ENCODE measurements around the gene RPP14.

RPP14 gene

DNA sequence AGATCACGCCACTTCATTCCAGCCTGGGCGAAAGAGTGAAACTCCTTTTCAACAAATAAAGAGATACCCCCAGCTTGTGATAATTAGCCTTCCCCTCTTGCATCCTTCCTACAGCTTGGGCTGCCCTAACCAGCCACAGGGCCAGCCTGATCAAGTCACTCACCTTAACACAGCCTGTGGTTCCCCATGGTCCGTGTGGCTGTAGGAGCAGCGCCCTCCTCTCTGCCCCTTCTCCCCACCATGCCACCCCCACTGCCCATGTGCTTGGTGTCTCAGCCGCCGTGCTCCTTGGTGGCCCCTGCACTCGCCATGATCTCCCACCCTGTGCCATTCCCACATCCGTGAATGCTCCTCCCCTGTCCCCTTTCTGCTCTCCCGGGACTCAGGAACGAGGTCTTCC lies 13.2 kb upstream of the RPP14 start:
- no peak for DNase-seq

DNA sequence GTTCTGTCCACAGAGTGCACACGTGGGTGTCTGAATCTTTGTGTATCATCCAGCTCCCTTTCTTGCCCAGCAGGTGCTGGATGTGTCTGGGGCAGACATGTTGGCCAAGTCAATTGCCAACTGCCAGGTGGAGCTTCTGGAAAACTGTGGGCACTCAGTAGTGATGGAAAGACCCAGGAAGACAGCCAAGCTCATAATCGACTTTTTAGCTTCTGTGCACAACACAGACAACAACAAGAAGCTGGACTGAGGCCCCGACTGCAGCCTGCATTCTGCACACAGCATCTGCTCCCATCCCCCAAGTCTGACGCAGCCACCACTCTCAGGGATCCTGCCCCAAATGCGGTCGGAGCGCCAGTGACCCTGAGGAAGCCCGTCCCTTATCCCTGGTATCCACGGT lies 12.5 kb upstream of the RPP14 start:
- no peak for DNase-seq

DNA sequence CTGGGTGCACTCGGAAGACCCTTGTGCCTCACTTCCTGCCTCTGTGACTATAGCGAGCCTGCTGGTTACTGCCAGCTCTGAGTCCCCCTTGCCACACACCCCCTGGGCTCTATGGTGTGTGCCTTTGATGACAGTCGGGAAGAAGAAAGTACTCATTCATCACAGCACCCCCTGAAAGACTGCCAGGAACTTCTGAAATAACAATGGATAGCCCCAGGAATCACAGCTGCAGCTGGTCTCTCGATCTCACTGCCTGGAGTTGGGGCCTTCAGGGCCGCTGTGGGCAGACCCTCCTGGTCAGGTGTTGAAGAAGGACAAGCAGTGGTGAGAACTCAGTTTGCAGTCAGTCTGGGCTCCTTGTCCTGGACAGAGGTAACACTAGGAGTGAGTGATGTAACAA lies 9.8 kb upstream of the RPP14 start:
- DNase-seq = no peak

DNA sequence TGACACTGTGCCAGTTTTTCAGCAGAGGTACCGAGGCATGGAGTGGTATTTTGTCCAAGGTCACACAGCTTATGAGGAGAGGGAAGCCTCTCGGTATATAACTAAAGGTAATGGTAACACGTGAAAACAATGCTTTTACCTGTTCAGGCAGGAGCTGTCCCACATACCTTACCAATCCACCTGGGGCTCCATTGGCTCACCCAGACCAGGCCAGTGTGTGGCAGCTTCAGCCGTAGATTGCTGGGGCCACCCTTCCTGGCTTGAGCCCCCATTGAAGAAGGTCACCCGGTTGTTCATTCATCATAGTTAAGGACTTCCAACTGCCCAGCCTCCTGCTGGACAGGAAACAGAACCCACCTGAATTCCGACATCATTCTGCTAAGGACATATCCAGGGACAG lies 9.2 kb upstream of the RPP14 start:
- DNase-seq = no peak

DNA sequence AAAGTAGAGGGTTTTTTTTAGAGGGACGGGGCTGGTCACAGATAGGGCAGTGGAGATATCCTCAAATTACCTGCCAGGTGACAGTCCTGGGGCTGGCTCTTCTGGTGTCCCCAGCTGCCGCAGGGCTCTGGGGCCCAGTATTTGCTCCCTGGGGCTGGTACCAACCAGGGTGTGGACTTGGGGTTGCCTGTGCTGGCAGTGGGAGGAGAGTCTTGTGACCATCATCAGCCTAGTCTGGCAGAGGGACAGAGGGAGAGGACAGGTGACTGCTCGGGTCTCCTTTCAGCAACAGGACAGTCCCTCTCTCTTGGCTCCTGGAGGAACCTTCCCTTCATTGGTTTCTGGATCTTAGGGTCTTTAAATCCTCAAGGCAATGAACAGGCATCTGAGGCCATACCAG lies 7.9 kb upstream of the RPP14 start:
- no peak for DNase-seq

DNA sequence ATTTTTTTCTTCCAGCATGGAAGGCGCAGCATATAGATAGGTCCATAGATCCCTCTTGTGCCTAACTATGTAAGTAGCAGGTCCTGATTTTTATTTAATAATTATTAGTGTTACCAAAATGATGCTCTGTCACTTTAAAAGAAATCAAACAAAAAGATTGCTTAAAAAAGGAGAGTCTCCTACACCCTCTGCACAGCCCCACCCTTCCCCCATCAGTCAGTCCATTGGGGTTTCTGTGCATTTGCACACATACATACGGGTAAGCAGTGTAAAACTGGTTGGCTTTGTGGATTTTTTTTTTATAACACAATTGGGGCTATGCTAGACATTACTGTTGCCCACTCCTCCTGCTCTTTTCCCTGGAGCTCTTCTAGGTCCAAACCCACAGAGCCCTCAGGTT lies 7.0 kb upstream of the RPP14 start:
- no peak for DNase-seq

DNA sequence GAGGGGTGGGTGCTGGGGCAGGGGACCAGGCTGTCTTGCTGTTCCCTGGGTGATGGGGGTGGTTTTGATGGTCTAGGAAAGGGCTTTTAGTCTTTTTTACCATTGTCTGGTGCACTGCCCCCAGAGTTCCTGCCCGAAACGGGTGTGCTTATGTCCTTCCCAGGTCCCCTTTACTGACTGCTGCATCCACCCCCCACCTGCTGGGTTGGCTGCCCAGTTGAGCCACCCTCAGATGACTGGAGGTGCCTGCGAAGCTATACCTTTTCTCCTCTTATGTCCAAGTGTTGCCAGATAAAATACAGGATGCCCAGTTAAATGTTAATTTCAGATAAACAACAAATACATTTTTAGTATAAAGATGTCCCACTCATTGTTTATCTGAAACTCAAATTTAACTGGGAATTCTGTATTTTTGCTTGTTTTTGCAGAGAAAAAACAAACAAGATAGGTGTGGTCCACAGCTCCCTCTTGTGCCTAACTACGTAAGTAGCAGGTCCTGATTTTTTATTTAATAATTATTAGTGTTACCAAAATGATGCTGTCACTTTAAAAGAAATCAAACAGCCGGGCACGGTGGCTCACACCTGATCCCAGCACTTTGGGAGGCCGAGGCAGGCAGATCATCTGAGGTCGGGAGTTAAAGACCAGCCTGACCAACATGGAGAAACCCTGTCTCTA lies 6.1 kb upstream of the RPP14 start:
- DNase-seq = peak; percentile 33

DNA sequence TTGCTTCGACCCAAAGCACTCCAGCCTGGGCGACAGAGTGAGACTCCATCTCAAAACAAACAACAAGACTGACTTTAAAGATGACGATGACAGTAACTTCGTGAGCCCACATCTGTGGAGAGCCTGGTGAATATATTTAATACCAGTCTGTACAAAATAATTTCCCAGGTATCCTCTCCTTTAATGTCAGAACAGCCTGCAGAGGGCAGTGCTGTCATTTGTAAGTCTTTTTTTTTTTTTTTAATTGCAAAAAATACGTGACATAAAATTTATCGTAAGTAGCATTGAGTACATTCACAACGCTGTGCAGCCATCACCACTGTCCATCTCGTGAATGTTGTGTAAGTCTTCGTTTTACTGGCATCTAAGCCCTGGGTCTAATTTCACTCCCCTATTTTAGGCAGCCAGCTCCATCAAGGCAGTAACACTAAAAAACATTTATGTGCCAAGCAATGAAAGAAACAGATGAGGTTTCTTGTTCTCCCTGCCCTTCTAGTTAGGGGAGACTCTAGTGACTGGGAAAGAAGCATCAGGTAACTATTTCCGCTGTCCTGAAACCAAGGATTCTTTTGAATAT lies 1.7 kb downstream of the RPP14 start:
- peak; percentile 48 for DNase-seq

DNA sequence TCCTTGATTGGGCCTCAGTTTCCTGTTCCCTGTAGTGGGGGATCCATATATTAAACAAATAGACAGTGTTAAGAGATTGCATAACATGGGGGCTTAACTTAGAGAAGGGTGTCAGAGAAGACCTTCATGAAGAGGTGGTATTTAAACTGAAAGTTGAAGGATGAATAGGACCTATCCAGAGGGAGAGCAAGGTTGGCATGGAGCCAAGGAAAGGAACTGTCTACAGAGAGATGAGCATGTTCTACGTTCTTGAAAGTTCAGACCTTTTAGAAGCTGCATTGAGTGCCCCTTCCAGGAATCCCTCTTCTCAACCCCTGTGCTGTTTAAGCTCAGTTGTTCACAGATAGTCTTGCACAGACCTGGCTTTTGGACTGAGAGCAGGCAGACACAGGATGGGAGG lies 2.7 kb downstream of the RPP14 start:
- no peak for DNase-seq

DNA sequence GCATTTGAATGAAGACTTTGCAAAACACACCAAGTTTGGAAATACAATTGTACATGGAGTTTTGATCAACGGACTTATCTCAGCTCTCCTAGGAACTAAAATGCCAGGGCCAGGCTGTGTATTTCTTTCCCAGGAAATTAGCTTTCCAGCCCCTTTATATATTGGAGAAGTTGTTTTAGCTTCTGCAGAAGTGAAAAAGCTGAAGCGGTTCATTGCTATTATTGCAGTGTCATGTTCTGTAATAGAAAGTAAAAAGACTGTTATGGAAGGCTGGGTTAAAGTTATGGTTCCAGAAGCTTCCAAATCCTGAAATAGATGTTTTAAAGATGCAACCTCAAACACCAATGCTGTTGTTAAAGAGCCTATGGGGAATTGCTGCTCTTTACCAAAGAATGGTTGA lies 11.8 kb downstream of the RPP14 start:
- DNase-seq = peak; percentile 39

DNA sequence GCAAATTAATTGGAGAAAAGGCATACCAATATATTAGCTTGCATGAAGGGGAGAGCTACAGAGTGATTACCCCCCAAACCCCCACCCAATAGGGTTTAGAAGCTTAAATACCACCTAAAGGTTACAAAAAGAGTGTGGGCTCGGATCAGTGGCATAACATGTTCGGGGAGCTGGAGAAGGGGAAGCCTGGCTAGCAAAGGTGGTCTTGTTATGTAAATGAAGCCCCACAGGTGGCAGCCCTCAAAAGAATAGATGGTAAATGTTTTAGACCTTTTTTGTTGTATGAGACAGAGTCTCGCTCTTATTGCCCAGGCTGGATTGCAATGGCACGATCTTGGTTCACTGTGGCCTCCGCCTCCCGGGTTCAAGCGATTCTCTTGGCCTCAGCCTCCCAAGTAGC lies 15.7 kb downstream of the RPP14 start:
- DNase-seq = no peak

DNA sequence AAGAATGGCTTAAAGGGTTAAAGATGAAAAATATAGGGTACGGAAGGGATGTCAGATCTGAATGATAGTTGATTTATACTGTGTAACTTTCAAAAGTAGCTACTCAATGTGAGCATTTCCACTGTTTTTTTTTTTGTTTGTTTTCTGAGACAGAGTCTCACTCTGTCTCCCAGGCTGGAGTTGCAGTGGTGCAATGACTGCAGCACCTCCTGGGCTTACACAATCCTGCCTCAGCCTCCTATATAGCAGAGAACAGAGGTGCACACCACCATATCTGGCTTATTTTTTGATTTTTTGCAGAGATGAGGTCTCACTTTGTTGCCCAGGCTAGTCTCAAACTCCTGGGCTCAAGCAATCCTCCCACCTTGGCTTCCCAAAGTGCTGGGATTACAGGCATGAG lies 16.7 kb downstream of the RPP14 start:
- DNase-seq = no peak

DNA sequence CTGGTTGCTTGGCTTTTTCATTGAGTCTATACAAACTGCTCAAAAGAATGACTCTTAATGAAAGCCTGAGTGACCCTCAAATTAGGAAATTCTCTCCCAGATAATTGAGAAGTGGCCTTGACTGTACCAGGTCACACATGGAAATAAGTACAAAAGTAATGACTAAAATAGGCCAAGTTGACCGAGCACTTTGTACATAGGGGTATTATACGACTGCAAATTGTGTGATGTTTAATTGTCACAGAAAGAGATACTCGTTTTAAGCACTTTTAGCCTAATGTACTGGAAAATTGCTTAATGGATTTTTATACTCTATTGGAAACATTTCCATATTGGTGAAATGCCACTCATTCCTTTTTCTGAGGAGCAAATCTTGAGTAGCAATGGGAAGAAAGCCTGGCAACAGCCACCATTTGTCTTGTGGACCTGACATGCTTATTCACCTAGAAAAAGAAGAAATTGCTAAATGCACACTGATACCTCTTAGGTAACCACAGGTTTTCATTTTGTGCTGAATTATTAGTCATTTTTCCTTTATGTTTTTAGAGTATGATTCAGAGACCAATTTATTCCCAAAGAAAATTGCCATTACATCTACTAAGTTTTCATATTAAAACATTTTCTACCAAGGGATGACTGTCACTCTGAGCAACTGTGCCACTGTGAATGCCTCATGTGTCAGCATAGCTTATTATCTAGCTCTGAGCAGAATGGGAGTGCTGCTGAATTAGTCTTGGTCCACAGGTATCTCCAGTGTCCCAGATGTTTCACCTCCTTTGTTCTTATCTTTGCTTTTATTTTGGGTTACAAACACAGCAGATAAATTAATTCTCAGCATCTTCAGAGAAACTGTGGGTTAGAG lies 17.7 kb downstream of the RPP14 start:
- DNase-seq = no peak

DNA sequence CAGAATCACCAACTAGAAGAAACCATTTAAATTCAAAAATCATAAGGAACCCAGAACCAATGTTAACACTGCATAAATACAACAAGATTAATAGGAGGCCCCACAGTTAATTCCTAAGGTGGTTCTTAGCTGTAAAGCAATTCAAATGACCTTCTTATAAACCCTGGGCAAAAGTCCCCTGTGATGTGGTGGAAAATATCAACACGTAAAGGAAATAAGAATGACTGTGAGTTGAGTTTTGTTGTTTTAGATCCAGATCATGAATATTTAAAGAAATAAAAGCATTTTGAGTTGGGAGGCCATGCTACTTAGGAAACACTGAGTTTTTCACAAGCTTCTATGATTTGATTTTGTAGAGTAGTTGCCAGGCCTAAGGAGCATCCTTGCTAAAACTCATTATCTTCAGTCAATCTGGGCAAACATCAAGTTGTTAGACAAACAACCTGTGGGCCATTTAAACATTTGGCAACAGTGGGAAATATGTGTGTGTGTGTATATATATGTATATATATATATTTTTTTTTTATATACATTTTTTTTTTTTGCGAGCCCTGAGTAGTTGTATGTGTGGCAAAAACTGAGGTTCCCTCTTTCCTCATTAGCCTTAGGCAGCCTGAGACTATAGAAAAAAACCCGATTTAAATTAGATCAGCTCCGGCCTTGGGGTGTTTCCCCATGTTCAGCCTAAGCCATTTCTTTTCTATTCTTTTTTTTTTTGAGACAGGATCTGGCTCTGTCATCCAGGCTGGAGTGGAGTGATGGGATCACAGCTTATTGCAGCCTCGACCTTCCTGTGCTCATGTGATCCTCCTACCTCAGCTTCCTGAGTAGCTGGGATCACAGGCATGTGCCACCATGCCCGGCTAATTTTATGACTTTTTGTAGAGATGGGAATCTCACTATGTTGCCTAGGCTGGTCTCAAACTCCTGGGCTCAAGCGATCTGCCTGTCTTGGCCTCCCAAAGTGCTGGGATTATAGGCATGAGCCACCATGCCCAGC lies 18.6 kb downstream of the RPP14 start:
- DNase-seq = no peak

DNA sequence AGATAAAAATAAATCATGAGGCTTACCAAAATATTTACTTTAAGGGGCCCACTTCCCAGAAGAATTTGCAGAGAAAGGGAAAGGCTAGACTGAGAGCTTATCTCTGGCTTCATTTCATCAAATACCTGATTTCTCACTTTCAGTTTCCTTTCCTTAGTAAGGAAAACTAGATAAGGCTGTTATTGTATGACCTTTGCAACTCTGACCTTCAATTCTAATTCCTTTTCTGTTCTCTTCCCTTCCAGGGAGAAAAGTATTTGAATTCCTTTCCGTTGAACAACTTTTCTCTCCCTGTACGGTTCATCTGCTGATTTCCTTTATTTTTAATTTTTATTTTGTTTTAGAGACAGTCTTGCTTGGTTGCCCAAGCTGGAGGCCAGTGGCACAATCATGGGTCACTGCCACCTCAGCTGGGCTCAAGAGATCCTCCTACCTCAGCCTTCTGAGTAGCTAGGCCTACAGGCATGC lies 19.5 kb downstream of the RPP14 start:
- no peak for DNase-seq

DNA sequence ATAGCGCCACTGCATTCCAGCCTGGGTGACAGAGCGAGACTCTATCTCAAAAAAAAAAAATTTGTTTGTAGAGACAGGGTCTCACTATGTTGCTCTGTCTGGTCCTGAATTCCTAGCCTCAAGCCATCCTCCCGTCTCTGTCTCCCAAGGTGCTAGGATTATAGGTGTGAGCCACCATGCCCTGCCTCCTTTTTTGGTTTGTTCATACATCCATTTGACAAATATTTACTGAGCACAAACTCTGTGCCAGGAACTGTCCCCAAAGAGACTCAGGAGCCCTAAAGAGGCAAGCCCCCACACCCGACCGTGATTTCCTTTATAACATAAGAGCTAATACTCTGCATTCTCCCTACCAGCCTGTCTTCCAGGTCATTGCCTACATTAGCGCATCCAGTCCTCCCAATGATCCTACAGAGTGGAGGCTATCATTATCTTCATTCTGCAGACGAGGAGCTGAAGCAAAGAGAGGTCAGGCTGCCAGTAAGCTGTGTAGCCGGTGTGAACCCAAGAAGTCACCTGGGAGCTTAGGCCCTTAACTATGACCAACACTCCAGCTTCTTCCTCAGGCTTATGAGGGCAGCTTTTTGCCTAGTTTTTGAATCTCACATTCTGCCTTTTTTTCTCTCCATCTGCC lies 20.3 kb downstream of the RPP14 start:
- no peak for DNase-seq

DNA sequence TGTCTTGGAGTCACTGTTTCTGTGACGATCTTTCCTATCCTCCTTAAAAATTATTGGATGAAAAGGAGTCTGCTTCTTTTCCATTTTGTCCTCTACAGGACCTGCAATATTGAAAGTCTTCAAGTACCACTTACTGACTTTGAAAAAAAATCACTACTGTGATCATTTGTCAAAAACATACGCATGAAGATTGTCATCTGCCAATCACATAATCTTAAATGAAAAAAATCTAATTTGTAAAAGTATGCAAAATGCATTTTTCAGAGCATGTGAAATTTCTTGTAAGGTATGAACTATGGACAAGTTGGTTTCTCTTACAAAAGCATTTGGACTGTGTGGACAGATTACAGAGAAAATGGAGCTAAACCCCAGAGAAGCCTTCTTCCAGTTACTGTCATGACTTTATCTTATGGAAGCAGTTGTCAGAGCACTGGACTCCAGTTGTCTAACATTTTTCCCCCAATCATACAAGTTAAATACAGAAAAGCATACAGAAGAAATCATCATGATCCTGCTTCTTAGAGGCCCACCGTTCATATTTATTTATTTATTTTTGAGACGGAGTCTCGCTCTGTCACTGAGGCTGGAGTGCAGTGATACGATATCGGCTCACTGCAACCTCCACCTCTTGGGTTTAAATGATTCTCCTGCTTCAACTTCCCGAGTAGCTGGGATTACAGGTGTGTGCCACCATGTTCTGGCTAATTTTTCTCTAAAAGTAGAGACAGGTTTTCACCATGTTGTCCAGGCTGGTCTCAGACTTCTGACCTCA lies 23.3 kb downstream of the RPP14 start:
- DNase-seq = no peak

DNA sequence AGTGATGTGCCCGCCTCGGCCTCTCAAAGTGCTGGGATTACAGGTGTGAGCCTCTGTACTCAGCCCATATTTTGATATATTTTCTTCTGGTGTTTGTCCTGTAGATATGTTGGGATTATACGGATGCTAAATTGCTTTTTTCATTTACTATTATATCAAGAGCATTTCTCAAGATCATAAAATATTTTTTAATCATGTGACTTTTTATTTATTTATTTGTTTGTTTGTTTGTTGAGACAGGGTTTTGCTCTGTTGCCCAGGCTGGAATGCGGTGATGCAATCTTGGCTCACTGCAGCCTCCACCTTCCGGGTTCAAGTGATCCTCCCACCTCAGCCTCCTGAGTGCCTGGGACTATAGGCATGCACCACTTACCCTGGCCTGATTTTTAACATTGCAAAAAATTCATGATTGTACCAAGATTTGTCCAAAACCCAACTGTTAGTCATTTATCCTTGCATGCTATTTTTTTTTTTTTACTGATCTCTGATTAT lies 23.9 kb downstream of the RPP14 start:
- no peak for DNase-seq

DNA sequence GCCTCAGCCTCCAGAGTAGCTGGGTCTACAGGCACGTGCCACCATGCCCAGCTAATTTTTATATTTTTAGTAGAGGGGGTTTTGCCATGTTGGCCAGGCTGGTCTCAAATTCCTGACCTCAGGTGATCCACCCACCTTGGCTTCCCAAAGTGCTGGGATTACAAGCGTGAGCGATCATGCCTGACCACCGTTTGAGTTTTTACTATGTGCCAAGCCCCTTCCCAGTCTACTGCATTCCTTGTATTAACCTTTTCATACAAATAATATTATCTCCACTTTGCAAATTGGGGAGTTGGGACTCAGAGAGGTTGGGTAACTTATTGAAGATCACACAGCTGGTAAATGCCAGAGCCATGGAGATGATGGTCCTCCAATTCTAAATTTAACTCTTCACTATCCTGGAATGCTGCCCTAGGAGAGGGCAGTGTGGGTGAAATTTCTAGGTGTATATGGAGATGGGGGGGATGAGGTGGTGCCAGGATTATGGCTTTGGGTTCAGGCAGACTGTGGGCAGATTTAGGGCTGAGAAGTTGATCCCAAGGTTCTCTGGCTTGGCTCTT lies 25.6 kb downstream of the RPP14 start:
- no peak for DNase-seq

DNA sequence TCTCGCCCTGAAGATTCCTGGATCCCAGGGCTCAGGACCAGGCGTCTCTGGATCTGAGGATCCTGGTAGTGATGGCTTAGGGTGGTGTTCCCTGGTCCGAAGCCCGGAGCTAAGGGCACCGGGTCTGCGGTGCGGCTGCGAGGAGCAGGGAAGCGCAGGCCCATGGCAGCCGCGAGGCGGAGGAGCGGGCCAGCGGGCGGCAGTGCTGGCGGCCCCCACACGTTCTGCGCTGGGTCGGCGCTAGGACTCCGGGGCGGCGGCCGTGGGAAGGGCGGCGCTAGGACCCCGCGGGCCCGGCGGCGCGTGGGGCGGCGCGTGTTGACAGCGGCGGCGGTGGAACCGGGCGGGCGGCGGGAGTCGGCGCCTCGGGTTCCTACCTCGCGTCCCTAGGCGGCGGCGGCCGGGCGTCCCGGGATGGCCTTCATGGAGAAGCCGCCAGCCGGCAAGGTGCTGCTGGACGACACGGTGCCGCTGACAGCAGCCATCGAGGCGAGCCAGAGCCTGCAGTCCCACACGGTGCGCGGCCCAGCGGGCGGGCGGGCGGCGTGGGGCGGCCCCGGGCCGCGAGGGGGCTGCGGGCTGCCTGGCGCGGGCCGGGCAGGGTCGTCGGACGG lies 26.6 kb downstream of the RPP14 start, which contains the start of gene PXK:
Gene PXK, plus strand, starts transcription at position 318 of the 614 bp plus-strand sequence. Its CDS starts 97 bp downstream, at position 415.
- DNase-seq = peak; percentile 87
